Ramos (cell line): ENCODE results near the gene LRRC26.

Experiments
- in situ Hi-C: fragments of 300-500 bp; cut with MboI; formaldehyde crosslinking; loops from one replicate; pipeline ENCODE4 v1.14.3; 2022; ENCODE audit warnings: low sequenced_read_pairs; ENCODE audit not compliant: unreplicated experiment

LRRC26 gene

DNA sequence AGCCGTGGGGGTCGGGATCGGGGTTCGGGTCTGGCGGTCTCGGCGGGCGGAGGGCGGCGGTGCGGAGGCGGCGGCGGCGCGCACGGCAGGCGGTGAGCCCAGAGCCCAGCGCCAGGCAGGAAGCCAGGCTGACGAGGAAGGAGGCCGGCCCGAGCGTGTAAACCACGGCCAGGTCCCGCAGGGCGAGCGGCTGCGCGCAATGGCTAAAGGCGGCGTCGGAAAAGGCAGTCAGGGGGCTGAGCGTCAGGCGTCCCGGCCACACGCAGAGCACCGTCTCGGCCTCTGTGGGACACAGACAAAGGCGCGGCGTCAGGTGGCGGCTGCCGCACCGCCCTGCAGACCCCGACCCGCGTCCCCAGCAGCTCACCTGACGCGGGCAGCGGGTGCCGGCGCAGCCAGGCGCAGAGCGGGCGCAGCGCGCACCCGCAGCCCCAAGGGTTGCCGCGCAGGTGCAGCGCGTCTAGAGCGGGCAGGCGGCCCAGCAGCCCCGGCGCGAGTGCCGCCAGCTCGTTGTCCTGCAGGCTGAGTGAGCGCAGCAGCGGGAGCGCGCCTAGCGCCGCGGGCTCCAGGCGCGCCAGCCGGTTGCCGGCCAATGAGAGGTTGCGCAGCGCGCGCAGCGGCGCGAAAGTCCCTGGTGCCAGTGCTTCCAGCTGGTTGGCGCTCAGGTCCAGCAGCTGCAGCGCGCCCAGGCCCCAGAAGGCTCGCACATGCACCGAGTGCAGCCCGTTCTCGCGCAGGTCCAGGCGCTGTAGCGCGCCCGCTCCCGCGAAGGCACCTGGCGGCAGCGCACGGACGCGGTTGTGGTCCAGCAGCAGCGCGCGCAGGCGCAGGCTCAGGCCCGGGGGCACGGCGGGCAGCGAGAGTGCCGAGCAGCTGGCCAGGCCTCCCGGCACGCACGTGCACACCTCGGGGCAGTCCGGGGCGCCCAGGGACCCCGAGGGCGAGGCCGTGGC lies 671 bp downstream of the LRRC26 start:
- in situ Hi-C loops: no loop called here

DNA sequence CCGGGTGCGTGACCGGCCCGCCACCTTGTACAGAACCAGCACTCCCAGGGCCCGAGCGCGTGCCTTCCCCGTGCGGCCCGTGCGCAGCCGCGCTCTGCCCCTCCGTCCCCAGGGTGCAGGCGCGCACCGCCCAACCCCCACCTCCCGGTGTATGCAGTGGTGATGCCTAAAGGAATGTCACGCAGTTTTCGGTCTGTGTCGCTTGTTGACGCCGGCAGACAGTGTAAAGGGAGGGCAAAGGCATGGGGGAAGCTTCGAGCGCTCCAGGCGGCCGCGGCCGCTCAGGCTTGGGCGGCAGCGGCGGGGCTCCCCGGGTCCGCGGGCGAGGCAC lies 1.3 kb downstream of the LRRC26 start:
- in situ Hi-C loops: no loop called here

DNA sequence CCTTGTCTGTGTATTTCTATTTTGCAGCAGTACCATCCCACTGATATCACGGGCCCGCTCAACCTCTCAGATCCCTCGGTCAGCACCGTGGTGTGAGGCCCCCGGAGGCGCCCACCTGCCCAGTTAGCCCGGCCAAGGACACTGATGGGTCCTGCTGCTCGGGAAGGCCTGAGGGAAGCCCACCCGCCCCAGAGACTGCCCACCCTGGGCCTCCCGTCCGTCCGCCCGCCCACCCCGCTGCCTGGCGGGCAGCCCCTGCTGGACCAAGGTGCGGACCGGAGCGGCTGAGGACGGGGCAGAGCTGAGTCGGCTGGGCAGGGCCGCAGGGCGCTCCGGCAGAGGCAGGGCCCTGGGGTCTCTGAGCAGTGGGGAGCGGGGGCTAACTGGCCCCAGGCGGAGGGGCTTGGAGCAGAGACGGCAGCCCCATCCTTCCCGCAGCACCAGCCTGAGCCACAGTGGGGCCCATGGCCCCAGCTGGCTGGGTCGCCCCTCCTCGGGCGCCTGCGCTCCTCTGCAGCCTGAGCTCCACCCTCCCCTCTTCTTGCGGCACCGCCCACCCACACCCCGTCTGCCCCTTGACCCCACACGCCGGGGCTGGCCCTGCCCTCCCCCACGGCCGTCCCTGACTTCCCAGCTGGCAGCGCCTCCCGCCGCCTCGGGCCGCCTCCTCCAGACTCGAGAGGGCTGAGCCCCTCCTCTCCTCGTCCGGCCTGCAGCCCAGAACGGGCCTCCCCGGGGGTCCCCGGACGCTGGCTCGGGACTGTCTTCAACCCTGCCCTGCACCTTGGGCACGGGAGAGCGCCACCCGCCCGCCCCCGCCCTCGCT lies 1.9 kb downstream of the LRRC26 start:
- in situ Hi-C loops: no loop called here

DNA sequence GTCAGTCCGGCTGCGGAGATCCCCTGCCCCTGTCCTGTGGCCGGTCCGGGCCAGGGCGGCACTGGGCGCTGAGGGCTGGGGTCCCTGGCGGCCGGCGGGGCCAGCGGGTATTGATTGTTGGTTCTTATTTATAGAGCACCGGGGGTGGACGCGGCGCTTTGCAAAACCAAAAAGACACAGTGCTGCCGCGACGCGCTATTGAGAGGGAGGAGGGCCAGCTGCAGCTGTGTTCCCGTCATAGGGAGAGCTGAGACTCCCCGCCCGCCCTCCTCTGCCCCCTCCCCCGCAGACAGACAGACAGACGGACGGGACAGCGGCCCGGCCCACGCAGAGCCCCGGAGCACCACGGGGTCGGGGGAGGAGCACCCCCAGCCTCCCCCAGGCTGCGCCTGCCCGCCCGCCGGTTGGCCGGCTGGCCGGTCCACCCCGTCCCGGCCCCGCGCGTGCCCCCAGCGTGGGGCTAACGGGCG lies 2.5 kb downstream of the LRRC26 start:
- in situ Hi-C loops: no loop called here

DNA sequence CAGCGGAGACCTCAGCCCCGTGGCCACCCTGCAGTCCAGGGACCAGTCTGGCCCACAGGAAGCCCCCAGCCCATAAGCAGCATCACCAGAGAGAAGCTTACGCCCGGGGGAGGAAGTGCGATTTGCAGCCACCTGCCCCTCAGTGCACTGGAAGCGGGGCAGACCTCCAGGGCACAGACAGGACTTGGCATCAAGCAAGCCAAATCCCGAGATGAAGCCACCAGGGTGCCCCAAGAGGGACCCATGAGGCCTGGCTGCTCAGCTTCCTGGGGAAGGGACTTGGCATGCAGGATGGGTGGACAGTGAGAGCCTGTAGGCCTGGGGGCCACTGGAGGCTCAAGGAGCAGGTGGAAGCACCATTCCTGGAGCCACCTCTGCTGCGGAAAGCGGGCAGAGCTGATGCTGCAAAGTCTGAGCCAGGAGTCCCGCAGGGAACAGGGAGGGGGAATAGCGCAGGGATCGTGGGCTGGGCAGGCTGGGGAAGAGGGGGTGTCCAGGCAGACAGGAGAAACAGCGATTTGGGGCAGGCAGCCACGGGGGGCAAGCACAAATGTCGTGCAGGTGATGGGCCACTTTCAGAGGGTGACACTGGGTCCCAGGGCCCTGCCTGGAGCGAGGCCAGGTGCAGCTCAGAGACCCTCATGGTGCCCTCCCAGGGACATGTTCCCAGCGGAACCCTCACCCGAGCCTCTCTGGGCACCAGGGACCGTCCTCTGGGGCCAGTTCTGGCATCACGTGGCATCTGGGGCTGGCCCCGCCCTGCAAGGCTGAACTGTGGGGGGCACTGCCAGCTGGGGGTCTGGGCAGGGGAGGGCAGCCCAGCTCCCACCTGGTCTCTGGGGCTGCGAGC lies 3.2 kb downstream of the LRRC26 start:
- in situ Hi-C loops: no loop called here

DNA sequence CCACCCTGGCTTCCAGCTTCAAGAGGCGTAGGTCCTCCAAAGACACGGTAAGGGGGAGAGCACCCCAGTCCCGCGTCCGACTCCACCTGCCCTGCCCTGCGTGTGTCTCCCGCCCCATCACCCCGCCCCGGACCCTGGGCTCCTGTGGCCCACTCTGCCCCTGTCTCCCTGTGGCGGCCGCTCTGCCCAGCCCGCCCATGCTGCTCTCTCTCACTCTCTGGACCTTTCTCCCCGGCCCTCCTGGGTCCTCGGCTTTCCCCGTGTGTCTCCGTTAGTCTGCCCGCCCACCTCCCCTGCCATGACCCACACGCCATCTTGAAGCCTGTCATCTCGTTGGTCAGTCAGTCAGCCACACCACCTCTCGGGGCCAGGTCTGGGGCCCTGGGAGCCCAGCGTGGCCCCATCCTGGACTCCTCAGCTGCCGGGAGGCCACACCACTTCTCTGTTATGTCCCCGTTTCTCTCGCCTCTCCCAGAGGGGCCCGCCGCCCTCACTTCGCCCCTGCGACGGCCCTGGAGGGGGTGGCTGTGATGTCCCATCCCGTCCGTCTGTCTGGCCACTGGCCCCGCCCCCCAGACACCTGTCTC lies 4.5 kb downstream of the LRRC26 start:
- in situ Hi-C loops: no loop called here

DNA sequence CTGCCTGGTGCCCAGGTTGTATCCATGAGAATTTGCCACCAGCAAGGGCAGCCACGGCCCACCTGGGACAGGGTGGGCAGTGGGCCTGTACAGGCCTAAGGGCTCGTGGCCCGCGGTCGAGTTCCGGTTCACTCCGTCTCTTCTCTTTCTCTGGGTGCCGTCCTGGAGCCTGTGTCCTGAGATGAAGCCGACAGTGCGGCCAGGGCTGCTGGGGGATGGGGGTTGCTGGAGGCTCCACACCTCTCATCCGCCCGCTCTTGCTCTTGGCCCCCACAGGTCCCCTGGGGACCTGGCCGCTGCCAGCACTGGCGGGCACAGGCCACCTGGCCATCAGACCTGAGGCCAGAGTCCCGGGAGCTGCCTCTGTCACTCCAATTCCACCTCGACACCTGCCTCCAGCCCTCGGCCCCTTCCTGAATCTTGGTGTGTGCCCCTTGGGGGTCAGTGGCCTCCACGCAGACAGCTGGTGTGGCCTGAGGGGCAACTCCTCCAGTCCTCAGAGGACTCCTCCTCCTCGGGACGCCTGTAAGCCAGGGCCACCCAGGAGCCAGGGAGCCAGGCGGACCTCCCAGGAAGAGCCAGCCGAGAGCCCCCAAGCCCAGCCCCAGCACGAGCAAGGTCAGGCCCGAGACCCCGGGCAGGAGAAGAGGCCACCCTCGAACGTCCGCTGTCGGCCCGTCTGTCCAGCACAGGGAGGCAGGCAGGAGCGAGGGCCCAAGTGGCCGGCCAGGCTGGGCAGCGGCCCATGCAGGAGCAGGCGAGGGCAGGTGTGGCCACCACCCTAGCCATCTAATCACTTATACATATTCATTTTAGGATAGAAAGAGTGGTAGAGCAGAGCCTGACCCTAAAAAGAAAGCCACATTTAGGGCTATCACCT lies 5.2 kb downstream of the LRRC26 start:
- in situ Hi-C loops: no loop called here

DNA sequence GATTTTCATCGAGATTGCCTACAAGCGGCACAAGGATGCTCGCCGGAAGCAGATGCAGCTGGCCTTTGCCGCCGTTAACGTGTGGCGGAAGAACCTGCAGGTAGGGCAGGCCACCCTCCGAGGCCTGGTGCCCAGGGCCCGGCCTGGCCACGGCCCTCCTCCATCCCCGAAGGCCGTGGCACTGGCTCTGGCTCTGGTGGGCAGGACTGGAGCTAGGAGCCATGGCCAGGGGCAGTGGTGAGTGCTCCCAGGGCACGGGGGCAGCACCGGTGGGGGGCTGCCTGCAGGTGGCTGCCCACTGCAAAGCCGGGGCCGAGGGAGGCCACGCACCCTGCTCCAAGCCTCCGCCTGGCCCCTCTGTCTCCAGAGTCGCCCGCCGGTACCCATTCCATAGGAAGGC lies 6.0 kb downstream of the LRRC26 start:
- in situ Hi-C loops: no loop called here

DNA sequence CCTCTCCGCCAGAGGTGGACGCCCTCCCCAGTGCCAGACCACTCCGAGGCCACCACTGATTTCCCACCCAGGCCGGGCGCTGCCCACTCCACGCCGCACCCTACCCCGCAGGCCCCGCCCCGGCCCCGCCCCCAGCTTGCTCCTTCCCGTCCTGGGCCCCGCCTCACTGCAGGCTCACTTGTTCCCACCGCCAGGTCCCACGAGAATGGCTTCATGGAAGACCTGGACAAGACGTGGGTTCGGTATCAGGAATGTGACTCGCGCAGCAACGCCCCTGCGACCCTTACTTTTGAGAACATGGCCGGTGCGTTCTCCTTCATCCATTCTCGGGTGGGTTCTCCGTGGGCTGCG lies 6.5 kb downstream of the LRRC26 start:
- in situ Hi-C loops: no loop called here

DNA sequence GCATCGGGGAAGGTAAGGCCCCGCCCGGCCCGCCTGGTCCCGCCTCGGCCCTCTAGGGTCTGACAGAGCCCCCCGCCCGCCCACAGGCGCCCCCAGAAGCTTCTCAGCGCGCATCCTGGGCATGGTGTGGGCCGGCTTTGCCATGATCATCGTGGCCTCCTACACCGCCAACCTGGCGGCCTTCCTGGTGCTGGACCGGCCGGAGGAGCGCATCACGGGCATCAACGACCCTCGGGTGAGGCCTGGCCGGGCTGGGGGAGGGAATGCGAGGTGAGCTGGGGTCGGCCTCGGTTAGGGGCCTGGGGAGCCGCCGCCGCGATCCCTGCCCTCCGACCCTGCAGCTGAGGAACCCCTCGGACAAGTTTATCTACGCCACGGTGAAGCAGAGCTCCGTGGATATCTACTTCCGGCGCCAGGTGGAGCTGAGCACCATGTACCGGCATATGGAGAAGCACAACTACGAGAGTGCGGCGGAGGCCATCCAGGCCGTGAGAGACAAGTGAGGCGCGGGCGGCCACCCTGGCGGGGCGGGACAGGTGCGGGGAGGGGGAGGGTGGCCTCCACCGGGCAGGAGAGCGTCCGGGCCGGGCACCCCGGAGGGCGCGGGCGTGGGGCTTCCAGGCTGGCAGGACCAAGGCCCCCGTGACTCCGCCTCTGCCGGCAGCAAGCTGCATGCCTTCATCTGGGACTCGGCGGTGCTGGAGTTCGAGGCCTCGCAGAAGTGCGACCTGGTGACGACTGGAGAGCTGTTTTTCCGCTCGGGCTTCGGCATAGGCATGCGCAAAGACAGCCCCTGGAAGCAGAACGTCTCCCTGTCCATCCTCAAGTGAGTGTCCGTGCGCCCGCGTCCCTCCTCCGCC lies 7.1 kb downstream of the LRRC26 start:
- in situ Hi-C loops: no loop called here

DNA sequence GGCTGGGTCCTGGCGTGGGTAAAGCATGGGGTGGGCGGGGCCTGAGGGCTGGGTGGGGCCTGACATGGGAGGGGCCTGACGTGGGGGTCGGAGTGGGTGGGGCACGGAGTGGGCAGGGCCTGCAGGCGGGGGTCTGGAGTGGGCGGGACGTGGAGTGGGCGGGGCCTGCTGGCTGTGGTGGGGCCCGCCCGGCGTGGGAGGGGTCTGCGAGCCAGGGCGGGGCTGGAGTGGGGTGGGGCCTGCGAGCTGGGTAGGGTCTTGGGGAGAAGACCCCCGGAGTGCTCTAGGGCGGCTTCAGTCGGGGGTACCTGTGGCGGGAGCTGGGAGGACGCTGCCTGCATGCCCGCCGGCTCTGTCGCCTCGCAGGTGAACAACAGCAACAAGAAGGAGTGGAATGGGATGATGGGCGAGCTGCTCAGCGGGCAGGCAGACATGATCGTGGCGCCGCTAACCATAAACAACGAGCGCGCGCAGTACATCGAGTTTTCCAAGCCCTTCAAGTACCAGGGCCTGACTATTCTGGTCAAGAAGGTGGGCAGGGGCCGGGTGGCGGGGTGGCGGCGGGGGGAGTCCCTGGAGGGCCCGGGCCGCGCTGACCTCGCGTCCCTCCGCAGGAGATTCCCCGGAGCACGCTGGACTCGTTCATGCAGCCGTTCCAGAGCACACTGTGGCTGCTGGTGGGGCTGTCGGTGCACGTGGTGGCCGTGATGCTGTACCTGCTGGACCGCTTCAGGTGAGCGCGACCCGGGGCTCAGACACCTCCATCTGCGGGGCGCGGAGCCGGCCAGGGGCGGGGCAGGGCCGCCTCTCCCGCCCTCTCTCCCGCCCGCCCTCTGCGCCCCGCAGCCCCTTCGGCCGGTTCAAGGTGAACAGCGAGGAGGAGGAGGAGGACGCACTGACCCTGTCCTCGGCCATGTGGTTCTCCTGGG lies 8.0 kb downstream of the LRRC26 start:
- in situ Hi-C loops: no loop called here

DNA sequence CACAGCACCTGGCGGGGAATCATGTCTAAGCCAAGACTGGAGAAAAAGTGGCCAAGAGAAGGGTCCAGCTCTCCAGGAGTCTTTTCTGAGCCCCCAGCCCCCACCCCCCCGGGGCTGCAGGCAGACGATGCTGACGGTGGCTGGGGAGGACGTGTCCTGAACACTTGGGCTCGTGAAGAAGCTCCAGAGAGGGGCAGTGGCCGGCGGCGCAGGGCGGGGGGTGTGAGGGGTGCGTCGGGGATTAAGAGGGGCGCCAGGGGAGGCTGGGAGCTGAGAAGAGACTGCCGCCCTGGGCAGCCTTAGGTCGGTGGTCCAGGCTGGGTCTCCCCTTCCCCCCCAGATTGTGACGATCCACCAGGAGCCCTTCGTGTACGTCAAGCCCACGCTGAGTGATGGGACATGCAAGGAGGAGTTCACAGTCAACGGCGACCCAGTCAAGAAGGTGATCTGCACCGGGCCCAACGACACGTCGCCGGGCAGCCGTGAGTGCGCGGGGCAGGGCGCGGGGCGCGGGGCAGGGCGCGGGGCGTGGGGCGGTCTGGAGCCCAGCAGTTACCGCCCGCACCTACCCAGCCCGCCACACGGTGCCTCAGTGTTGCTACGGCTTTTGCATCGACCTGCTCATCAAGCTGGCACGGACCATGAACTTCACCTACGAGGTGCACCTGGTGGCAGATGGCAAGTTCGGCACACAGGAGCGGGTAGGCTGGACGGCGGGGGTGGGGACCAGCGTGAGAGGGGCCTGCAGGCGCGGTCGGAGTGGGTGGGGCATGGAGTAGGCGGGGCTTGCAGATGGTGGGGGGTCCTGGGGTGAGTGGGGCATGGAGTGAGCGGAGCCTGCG lies 8.9 kb downstream of the LRRC26 start:
- in situ Hi-C loops: no loop called here

DNA sequence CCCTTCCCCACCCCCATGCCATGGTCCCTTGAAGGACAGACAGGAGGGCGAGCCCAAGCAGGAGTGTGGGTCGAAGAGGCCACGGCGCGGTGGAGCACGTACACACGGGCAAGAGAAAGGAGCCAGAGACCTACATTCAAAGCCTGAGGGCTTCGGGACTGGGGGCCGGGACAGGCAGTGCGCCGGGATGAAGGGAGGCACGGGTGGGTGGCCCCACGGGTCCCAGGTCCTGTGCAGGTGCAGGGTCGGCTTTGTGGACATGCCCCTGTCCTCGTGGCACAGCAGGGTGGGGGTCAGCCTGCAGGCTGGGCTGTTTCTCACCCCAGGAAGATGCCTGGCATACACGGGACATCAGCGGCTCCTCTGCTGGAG lies 9.8 kb downstream of the LRRC26 start:
- in situ Hi-C loops: no loop called here

DNA sequence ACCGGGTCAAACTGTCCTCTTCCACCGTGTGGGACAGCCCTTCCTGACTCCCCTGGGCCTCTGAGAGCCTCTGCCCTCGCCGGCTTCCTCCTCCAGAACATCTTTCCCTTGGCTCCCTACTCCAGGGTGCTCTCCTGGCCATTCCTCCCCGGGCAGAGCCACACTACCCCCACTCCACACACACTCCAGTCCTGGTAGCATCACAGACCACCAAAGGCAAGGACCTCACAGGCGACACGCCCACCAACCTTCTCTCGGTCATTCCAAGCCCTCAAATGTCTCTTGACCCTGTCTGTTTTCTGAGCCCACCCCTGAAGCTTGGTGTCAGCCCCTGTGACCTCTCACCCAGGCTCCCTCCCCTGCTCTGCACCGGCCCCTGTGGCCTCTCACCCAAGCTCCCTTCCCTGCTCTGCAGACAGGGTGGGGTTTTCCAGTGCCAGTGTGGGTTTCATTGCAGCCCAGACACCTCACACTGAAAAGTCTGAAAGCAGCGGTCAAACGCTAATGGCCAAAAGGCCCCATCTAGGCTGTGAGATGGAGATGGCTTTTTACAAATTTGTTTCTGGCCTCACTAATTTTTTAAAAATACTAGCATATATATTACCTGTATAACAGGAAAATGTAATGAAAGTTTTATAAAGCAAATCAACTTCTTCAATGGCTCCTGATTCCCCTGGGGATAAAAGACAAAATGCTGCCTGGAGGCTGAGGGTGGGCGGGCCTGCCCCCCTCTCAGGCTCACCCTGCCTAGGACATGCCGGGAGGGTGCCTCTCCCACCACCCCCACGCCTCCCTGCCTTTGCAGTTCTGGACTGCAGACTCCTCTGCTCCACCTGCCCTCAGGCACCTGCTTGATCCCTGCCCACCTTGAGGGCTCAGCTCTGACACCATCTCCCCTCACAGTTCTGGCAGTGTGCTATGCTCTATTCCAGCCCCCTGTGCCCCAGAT lies 10.5 kb downstream of the LRRC26 start:
- in situ Hi-C loops: no loop called here

DNA sequence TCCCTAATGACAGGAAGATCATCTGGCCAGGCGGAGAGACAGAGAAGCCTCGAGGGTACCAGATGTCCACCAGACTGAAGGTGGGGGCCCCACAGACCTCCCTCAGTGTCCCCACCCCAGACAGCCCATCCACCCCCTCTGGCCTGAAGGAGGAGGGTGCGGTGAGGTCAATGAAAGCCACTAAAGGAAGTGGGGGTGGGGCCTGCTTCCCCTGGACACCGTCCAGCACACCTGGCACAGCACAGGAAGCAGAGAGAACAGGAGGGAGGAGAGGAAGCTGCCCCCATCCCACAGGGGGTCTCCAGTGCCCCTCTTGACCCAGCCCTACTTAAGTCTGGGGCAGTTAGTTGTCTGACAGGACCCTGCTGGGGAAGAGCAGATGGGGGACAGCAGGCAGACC lies 11.2 kb downstream of the LRRC26 start:
- in situ Hi-C loops: no loop called here
